SU-DHL-6 (cell line): ENCODE measurements around the gene ORAI3.

Experiments
- EZH2phosphoT487 ChIP-seq: fragments of 200-600 bp; sonication (generic), shearing (Covaris generic); conservative IDR thresholded peaks from 2 replicates; pipeline ENCODE4 v1.6.1; 2018; ENCODE audit warnings: mild to moderate bottlenecking, antibody characterized with exemption, low read length, moderate library complexity, mixed read lengths
- TF ChIP-seq, protein P1 (sequence below): fragments of 200-600 bp; sonication (generic); IDR thresholded peaks from one replicate; pipeline ENCODE4 v1.5.1; 2017; ENCODE audit warnings: antibody characterized with exemption, mild to moderate bottlenecking, low read length, moderate library complexity; ENCODE audit not compliant: insufficient read depth, poor library complexity, severe bottlenecking

DNA sequence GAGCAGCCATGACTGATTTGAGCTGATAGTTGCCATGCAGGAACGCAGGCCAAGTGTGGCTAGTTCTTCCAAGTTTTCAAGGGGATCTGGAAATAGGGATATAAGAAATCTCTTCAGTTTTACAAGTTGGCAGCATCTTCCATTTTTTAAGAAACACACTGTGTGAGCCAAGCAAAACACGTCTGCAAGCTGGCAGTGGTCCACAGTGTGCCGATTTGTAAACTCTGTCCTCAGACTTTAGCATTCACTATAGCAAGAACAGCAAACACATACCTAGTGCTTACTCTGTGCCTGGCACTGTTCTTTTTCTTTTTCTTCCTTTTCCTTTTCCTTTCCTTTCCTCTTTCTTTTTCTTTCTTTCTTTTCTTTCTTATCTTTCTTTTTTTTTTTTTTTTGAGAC is 2.9 kb downstream of the ORAI3 start:
- TF ChIP-seq, protein P1, sequence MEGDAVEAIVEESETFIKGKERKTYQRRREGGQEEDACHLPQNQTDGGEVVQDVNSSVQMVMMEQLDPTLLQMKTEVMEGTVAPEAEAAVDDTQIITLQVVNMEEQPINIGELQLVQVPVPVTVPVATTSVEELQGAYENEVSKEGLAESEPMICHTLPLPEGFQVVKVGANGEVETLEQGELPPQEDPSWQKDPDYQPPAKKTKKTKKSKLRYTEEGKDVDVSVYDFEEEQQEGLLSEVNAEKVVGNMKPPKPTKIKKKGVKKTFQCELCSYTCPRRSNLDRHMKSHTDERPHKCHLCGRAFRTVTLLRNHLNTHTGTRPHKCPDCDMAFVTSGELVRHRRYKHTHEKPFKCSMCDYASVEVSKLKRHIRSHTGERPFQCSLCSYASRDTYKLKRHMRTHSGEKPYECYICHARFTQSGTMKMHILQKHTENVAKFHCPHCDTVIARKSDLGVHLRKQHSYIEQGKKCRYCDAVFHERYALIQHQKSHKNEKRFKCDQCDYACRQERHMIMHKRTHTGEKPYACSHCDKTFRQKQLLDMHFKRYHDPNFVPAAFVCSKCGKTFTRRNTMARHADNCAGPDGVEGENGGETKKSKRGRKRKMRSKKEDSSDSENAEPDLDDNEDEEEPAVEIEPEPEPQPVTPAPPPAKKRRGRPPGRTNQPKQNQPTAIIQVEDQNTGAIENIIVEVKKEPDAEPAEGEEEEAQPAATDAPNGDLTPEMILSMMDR, result no peak
- no peak for TF ChIP-seq EZH2phosphoT487
